LNCAP (cell line): Measurements from ENCODE around the gene CDH13.

Source experiments
- TF ChIP-seq, protein P1 (sequence below): fragments of 450-650 bp; IDR thresholded peaks from 2 replicates; pipeline ENCODE4 v1.5.1; 2017; ENCODE audit warnings: mild to moderate bottlenecking

Gene CDH13

DNA sequence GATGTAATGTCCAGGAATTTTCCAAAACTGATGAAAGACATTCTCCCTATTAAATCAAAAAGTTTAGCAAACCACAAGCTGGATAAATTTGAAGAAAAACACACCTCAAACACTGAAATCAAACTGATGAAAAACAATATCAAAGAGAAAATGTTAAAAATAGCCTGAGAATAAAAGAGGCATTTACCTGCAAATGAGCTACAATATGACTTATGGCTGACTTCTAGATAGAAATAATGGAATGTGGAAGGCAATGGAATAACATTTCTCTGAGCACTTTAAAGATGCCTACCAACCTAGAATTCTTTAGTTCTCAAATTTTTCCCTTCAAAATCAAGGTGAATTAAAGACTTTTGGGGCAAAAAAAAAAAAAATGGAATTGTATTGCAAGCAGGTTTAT is 1128.6 kb downstream of the CDH13 start:
- TF ChIP-seq, protein P1, sequence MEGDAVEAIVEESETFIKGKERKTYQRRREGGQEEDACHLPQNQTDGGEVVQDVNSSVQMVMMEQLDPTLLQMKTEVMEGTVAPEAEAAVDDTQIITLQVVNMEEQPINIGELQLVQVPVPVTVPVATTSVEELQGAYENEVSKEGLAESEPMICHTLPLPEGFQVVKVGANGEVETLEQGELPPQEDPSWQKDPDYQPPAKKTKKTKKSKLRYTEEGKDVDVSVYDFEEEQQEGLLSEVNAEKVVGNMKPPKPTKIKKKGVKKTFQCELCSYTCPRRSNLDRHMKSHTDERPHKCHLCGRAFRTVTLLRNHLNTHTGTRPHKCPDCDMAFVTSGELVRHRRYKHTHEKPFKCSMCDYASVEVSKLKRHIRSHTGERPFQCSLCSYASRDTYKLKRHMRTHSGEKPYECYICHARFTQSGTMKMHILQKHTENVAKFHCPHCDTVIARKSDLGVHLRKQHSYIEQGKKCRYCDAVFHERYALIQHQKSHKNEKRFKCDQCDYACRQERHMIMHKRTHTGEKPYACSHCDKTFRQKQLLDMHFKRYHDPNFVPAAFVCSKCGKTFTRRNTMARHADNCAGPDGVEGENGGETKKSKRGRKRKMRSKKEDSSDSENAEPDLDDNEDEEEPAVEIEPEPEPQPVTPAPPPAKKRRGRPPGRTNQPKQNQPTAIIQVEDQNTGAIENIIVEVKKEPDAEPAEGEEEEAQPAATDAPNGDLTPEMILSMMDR = no peak

- TF ChIP-seq, protein P1 = no peak
Observed at GRCh38 chr16:83762141-83762991, 1135.6 kb downstream of the CDH13 start.

DNA sequence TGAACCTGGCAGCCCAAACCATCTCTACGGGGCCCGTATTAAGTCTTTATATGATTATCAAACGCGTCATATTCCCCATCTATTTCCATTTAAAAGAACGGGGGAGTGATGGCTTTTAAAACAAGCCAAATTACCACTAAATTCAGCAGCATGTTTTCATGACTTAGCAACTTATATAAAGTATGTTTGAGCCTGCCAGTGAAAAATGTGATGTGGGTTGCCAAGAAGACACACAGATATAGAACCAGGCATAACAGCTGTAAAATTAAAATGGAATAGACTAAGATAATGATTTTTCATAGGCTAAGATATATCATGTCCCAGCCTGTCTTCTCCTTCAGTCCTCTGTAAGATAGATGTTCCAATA is 1136.2 kb downstream of the CDH13 start:
- TF ChIP-seq, protein P1 = no peak

DNA sequence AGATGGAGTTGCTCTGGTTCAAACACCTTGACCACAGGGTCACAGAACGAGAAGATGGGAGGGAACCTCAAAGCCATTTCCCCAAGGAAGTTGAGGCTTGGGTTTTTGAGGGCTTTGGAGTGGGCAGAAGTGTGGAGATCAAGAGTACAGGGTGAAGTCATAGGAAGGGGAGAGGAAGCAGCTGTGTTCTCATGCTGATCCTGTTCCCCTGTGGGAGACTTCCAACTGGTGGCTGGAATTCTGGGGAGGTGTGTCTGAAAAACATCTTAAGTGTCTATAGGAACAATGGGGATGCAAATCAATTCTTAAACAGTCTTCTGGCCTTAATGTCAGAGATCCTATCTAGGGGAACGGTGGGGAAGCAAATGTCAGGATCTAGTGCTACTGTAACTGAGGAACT is 1142.2 kb downstream of the CDH13 start:
- TF ChIP-seq, protein P1 = no peak

GRCh38 chr16:83769397-83770008 is 1142.7 kb downstream of the CDH13 start:
- TF ChIP-seq, protein P1 = no peak

GRCh38 chr16:83771306-83771942 is 1144.7 kb downstream of the CDH13 start:
- TF ChIP-seq, protein P1 = no peak

- TF ChIP-seq, protein P1 = no peak
Observed at GRCh38 chr16:83772806-83773205, 1146.0 kb downstream of the CDH13 start.
